Heart right ventricle (tissue), 16 donors: ENCODE measurements around the gene DTD1. TPM values are rescaled to one million over a fixed set of nuclear protein-coding genes. Genes with fewer than 3 reads are reported as not detected.

Experiments used
- ATAC-seq, 8 donors: fragments of 200-7000 bp; cut with Tn5 transposase; one replicate each; pipeline ENCODE4 v1.9.1; 2020; ENCODE audit warnings: mild to moderate bottlenecking in 8 of 8, moderate library complexity in 8 of 8, moderate number of reproducible peaks in 1 of 8
- DNase-seq, 2 donors: peaks; one replicate each; pipeline ENCODE4 v3.0.0-alpha.2; 2020
- H3K27ac ChIP-seq, 10 donors: fragments of 200-600 bp; sonication (generic) in 2 of 10; one replicate each; pipeline versions ENCODE4 v1.5.0 to v1.8.0; 2020 to 2022; ENCODE audit warnings: mild to moderate bottlenecking in 3 of 10
- H3K27me3 ChIP-seq, 7 donors: fragments of 200-600 bp; one replicate each; pipeline ENCODE4 v1.8.0; 2021 to 2022; ENCODE audit warnings: mild to moderate bottlenecking in 2 of 7
- H3K36me3 ChIP-seq, 9 donors: fragments of 200-600 bp; sonication (generic) in 1 of 9; one replicate each; pipeline versions ENCODE4 v1.5.0 to v1.8.0; 2020 to 2022; ENCODE audit warnings: mild to moderate bottlenecking in 2 of 9
- H3K4me1 ChIP-seq, 9 donors: fragments of 200-600 bp; sonication (generic) in 1 of 9; one replicate each; pipeline versions ENCODE4 v1.5.0 to v1.8.0; 2020 to 2022; ENCODE audit warnings: mild to moderate bottlenecking in 4 of 9
- H3K4me3 ChIP-seq, 10 donors: fragments of 200-600 bp; sonication (generic) in 2 of 10; one replicate each; pipeline versions ENCODE4 v1.5.0 to v1.8.0; 2020 to 2022; ENCODE audit warnings: mild to moderate bottlenecking in 7 of 10, moderate library complexity in 2 of 10
- H3K9me3 ChIP-seq, 11 donors: fragments of 200-600 bp in 10 of 11; sonication (generic) in 2 of 11; one replicate each; pipeline versions ENCODE4 v1.5.0 to v1.8.0; 2013 to 2022; ENCODE audit warnings: mild to moderate bottlenecking in 2 of 11, control low read depth in 1 of 11, moderate library complexity in 1 of 11
- WGBS, 2 donors: extraction: QIAGEN DNeasy Blood & Tissue Kit; methylation state at CpG; one replicate each; pipeline ENCODE4 v1.1.7; 2013; ENCODE audit warnings: inconsistent platforms in 1 of 2; 5-methylcytosine and 5-hydroxymethylcytosine counted together
- intact Hi-C, 10 donors: fragments of 100-400 bp; cut with DNase I; formaldehyde crosslinking; loops; one replicate each; pipeline versions ENCODE4 v1.11.1 to v1.14.2; 2022
- polyA plus RNA-seq, 2 donors: library from polyadenylated mRNA; stranded (reverse); fragments of 200-250 nt; gene quantifications; one replicate each; pipeline ENCODE4 v1.2.3, GENCODE V29; 2013
- total RNA-seq, 10 donors: library from RNA; stranded (reverse); fragmentation: NEBNext Ultra II Directional in 3 of 10; extraction: Animal tissue kit (Norgen Biotek cat#: 25700) in 3 of 10; gene quantifications; one replicate each; pipeline versions ENCODE4 v1.2.1 to v1.2.4, GENCODE V29; 2021 to 2023
- TF ChIP-seq, protein P1 (sequence below), 9 donors: fragments of 200-600 bp; sonication (generic) in 2 of 9; IDR thresholded peaks; one replicate each; pipeline versions ENCODE4 v1.5.0 to v1.8.0; 2021 to 2022; ENCODE audit warnings: antibody characterized with exemption in 9 of 9, mild to moderate bottlenecking in 5 of 9, moderate library complexity in 1 of 9
- donor health status: Arrhythmogenic right ventricular cardiomyopathy.
- donor health status: ischemic (EF 13 %, LVEDD 7.1; RV severe dilation, severe dysfunction).
- donor health status: healthy with polysubstance abuse.
- donor health status: DM: no; HTN: yes; CAD: no.
- donor health status: DM: no; HTN: no; CAD: no.
- donor health status: ischemic (EF 25% LVEDD 6.9; RV normal size, moderate dysfunction).
- donor health status: ischemic (EF 25% LVEDD 5.7; RV mildly dilated, moderate dysfunction).
- donor health status: healthy.
- donor health status: DM: yes; HTN: yes; CAD: no.
- donor health status: Ischemic cardiomyopathy.
- donor health status: ischemic (EF 35%, LVEDD 5.7; RV mildly dilated, moderate dysfunction).
- donor health status: nonischemic (EF 11% LVEDD 7.7; RV severe dilation, severe dysfunction).
- donor health status: DM: yes; HTN: yes; CAD: no.
- donor health status: PGD.
- donor health status: ischemic (EF 29% LVEDD 5.4; RV normal size, mild dysfunction).
- donor health status: nonischemic (EF 23%, LVEDD 6.1; RV moderate dilation, normal function).

Gene DTD1
- total and polyA plus RNA-seq, 12 donors = 5.2 to 31.9 (median 14.3) TPM

DNA sequence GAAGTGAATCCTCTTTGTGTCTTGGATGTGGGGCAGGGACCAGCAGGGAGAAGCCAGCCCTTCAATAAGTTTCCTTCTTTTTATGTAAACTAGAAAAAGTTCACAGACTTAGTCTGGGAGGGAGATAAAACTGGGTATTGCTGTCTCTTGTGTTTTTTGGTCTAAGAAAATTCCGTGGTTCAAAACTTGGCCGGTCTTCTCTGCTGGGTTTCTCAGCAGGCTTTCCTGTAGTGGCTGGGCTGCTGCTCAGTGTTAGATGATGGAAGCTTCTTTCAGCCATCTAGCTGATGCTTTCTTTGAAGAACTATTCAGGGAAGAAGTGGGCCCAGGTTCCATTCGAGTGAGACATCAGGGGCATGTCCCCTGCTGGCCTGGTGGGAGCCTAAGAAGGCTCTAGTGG is 155.0 kb downstream of the DTD1 start:
- ATAC-seq = no peak
- TF ChIP-seq, protein P1, sequence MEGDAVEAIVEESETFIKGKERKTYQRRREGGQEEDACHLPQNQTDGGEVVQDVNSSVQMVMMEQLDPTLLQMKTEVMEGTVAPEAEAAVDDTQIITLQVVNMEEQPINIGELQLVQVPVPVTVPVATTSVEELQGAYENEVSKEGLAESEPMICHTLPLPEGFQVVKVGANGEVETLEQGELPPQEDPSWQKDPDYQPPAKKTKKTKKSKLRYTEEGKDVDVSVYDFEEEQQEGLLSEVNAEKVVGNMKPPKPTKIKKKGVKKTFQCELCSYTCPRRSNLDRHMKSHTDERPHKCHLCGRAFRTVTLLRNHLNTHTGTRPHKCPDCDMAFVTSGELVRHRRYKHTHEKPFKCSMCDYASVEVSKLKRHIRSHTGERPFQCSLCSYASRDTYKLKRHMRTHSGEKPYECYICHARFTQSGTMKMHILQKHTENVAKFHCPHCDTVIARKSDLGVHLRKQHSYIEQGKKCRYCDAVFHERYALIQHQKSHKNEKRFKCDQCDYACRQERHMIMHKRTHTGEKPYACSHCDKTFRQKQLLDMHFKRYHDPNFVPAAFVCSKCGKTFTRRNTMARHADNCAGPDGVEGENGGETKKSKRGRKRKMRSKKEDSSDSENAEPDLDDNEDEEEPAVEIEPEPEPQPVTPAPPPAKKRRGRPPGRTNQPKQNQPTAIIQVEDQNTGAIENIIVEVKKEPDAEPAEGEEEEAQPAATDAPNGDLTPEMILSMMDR (IDR thresholded peaks at IDR 0.05) = no peak
- Histone ChIP-seq H3K9me3 (no peaks in the 10 kb centered on the region), H3K36me3 (peaks cover 0 to 30% (median 6%) of the 10 kb centered on the region in 9 donors), H3K4me3 (no peak overlapping the region), H3K4me1 (peaks cover 0 to 22% (median 0%) of the 10 kb centered on the region in 9 donors), H3K27ac (no peak overlapping the region), H3K27me3 (no peaks in the 10 kb centered on the region)
- intact Hi-C loops = loop anchor here in 1 of 10 donors (5.0 kb wide), 1 partner anchor 49 kb away; no protein-coding TSS in a partner anchor
- 82 to 83% methylated on average over 3 of the region's 3 CpGs for WGBS, 2 donors
- DNase-seq = no peak

- no peak overlapping the region for H3K27ac ChIP-seq
- TF ChIP-seq, protein P1 (IDR thresholded peaks at IDR 0.05) = no peak
- H3K27me3 ChIP-seq = no peaks in the 10 kb centered on the region
- ATAC-seq = no peak
- peaks cover 0 to 30% (median 6%) of the 10 kb centered on the region in 9 donors for H3K36me3 ChIP-seq
- DNase-seq = no peak
- 94 to 95% methylated on average over 11 of the region's 11 CpGs for WGBS, 2 donors
- H3K9me3 ChIP-seq = no peaks in the 10 kb centered on the region
- intact Hi-C loops = loop anchor here in 1 of 10 donors (5.0 kb wide), 1 partner anchor 48 kb away; no protein-coding TSS in a partner anchor
- H3K4me1 ChIP-seq = peaks cover 0 to 16% (median 0%) of the 10 kb centered on the region in 9 donors
- no peak overlapping the region for H3K4me3 ChIP-seq
Observed at GRCh38 chr20:18743665-18744440, 156.0 kb downstream of the DTD1 start.

- Histone ChIP-seq H3K36me3 (peaks cover 0 to 30% (median 6%) of the 10 kb centered on the region in 9 donors), H3K4me3 (no peak overlapping the region), H3K4me1 (no peaks in the 10 kb centered on the region), H3K27ac (no peak overlapping the region), H3K27me3 (no peaks in the 10 kb centered on the region), H3K9me3 (no peaks in the 10 kb centered on the region)
- intact Hi-C loops = no loop called here
- TF ChIP-seq, protein P1 (IDR thresholded peaks at IDR 0.05) = no peak
- DNase-seq (no peak), ATAC-seq (no peak)
- WGBS, 2 donors = 77 to 84% methylated on average over 5 of the region's 5 CpGs
Observed at GRCh38 chr20:18747090-18747489, 159.2 kb downstream of the DTD1 start.

DNA sequence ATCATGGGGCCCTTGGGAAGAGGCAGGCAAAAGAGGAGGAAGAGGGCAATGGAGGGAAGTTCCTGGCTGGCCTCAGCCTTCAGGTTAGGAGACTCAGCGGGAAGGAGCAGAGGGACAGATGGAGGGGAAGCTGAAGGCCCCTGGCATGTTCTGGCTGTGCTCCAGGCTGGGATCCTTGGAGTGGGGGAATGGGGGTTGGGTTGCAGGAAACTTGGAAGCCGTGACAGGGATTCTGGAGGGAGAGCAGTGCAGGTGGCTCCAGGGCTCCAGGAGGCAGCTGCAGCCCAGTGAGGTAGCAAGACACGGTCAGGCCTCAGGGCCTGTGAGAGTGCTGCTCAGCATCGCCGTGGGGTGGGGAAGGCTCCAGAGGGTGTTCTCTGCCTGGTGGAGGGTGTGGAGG is 161.1 kb downstream of the DTD1 start:
- intact Hi-C loops = no loop called here
- TF ChIP-seq, protein P1 (IDR thresholded peaks at IDR 0.05) = no peak
- Histone ChIP-seq H3K4me1 (no peaks in the 10 kb centered on the region), H3K4me3 (no peak overlapping the region), H3K36me3 (peaks cover 0 to 28% (median 6%) of the 10 kb centered on the region in 9 donors), H3K27me3 (no peaks in the 10 kb centered on the region), H3K9me3 (no peaks in the 10 kb centered on the region), H3K27ac (no peak overlapping the region)
- DNase-seq (no peak), ATAC-seq (no peak)
- 80 to 88% methylated on average over 5 of the region's 5 CpGs for WGBS, 2 donors
